ENCODE data around the gene SIPA1L3. TPM values are rescaled to one million over a fixed set of nuclear protein-coding genes. Genes with fewer than 3 reads are reported as not detected.

The SIPA1L3 gene
- total and polyA plus RNA-seq, 12 donors, result 2.2 to 24.1 (median 11.8) TPM

GRCh38 chr19:38211766-38212165, 304.8 kb downstream of the SIPA1L3 start:
- no peak for TF ChIP-seq POLR2A (IDR thresholded peaks at IDR 0.05)
- no peak for TF ChIP-seq CTCF (IDR thresholded peaks at IDR 0.05)
- Histone ChIP-seq H3K9me3 (replicated peaks in 1 of 3) (no peaks in the 10 kb centered on the region), H3K36me3 (replicated peaks in 1 of 2) (no peaks in the 10 kb centered on the region), H3K4me3 (no peak overlapping the region), H3K4me1 (replicated peaks in 1 of 2) (no peaks in the 10 kb centered on the region), H3K27ac (no peak overlapping the region), H3K27me3 (peaks cover 10% of the 10 kb centered on the region)
- 37 to 60% (median 53%) methylated on average over 2 to 15 of the region's 15 CpGs for whole genome bisulfite sequencing, 4 donors
- DNase-seq, result no peak
- intact Hi-C loops (cut with DNase I), result no loop called here

GRCh38 chr19:38213469-38213868, 306.5 kb downstream of the SIPA1L3 start:
- intact Hi-C loops (cut with DNase I), result no loop called here
- 79 to 88% (median 84%) methylated on average over 5 to 23 of the region's 23 CpGs for WGBS, 4 donors
- TF ChIP-seq POLR2A (IDR thresholded peaks at IDR 0.05) (no peak), CTCF (IDR thresholded peaks at IDR 0.05) (no peak)

GRCh38 chr19:38213911-38214625, 307.1 kb downstream of the SIPA1L3 start:
- TF ChIP-seq POLR2A (IDR thresholded peaks at IDR 0.05), result no peak
- no peak for TF ChIP-seq CTCF (IDR thresholded peaks at IDR 0.05)
- intact Hi-C loops (cut with DNase I), result no loop called here
- H3K27ac ChIP-seq, result no peak overlapping the region
- 63 to 72% (median 70%) methylated on average over 22 to 24 of the region's 24 CpGs for WGBS, 4 donors
- no peaks in the 10 kb centered on the region for H3K4me1 ChIP-seq (replicated peaks in 1 of 2)
- DNase-seq, result no peak
- no peaks in the 10 kb centered on the region for H3K9me3 ChIP-seq (replicated peaks in 1 of 3)
- H3K4me3 ChIP-seq, result no peak overlapping the region
- H3K36me3 ChIP-seq (replicated peaks in 1 of 2), result no peaks in the 10 kb centered on the region
- H3K27me3 ChIP-seq, result peaks cover 10% of the 10 kb centered on the region

More at GRCh38 chr19:38213469-38213868, 306.5 kb downstream of the SIPA1L3 start:
- no peak overlapping the region for H3K4me3 ChIP-seq
- H3K27me3 ChIP-seq, result peaks cover 10% of the 10 kb centered on the region
- no peaks in the 10 kb centered on the region for H3K4me1 ChIP-seq (replicated peaks in 1 of 2)
- no peak for DNase-seq
- no peaks in the 10 kb centered on the region for H3K9me3 ChIP-seq (replicated peaks in 1 of 3)
- H3K27ac ChIP-seq, result no peak overlapping the region
- H3K36me3 ChIP-seq (replicated peaks in 1 of 2), result no peaks in the 10 kb centered on the region

GRCh38 chr19:38216785-38217641, 310.0 kb downstream of the SIPA1L3 start:
- no peaks in the 10 kb centered on the region for H3K36me3 ChIP-seq (replicated peaks in 1 of 2)
- no peaks in the 10 kb centered on the region for H3K4me1 ChIP-seq (replicated peaks in 1 of 2)
- H3K9me3 ChIP-seq (replicated peaks in 1 of 3), result no peaks in the 10 kb centered on the region
- no peak overlapping the region for H3K4me3 ChIP-seq
- 49 to 65% (median 59%) methylated on average over 14 to 26 of the region's 26 CpGs for WGBS, 4 donors
- TF ChIP-seq CTCF (IDR thresholded peaks at IDR 0.05), result no peak
- TF ChIP-seq POLR2A (IDR thresholded peaks at IDR 0.05), result no peak
- H3K27ac ChIP-seq, result no peak overlapping the region
- no peak for DNase-seq
- intact Hi-C loops (cut with DNase I), result no loop called here
- peaks cover under 1% of the 10 kb centered on the region for H3K27me3 ChIP-seq

All from adrenal gland (tissue), 12 donors.